HG02759 (cell line): ENCODE measurements around the gene C21orf91.

Source experiments
- ATAC-seq: cut with Tn5 transposase; IDR thresholded peaks from one replicate; pipeline ENCODE4 v1.9.1; 2021; ENCODE audit warnings: mild to moderate bottlenecking, moderate library complexity; ENCODE audit not compliant: unreplicated experiment

The C21orf91 gene

GRCh38 chr21:17819114-17819876 is at the start of gene C21orf91:
Gene C21orf91, minus strand, starts transcription at chr21:17819356. Its CDS starts 1,038 bp downstream, at chr21:17818318.
- ATAC-seq = peak; percentile 89

GRCh38 chr21:17866590-17866989 is 47.4 kb upstream of the C21orf91 start:
- no peak for ATAC-seq

GRCh38 chr21:17859661-17860060 is 40.5 kb upstream of the C21orf91 start:
- no peak for ATAC-seq

GRCh38 chr21:17858747-17859146 is 39.6 kb upstream of the C21orf91 start:
- ATAC-seq = no peak

DNA sequence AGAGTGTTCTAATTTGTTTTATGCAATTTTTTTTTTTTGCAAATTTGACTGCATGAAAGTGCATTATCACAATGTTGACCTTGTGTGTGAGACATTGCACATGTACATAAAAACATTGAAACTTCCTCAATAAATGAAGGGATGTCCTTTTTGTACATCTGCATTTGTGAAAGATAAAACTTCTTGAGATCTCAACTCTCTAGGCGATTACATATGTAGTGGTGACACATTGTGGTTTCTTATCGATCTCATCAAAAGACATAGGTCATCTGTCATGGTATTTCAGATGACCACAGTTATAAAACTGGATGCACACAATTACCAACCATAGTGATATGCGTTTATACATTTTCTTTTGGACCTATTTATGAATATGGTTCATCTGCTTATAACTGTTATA is 35.6 kb upstream of the C21orf91 start:
- no peak for ATAC-seq

GRCh38 chr21:17853393-17854275 is 34.5 kb upstream of the C21orf91 start:
- ATAC-seq = no peak

DNA sequence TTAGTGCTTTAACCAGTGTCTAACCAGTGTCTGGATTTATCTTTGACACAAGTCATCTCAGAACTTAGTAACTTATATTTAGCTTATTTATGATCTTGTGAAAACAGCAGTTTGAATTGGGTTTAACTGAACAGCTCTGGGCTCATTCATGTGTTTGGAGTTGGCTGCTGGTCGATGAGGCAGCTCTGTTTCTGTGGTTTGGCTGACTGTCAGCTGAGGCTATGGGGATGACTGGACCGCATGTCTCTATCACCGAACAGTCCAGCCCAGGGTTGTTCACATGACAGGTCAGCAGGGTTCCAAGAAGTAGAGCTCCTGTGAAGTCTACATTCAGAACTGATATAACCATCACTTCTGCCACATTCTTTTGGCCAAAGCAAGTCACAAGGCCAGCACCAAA is 29.1 kb upstream of the C21orf91 start:
- peak; percentile 97 for ATAC-seq

DNA sequence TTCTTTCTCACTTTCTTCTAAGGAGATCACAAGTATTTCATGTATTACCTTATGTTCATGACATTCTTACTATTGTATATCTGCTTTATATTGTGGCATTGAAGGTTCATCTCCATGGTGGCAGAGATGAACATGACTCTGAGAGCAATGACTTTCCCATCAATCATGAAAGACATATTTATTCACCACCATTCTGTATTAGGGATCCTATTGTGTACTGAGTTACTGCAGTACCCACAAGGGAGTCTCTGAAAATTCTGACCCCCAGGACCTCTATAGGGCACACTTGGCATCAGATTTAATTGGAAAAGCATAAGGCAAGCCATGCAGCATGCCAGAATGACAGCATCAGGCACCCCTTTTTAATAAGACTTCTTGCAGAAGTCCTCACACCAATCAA is 21.9 kb upstream of the C21orf91 start:
- ATAC-seq = no peak

GRCh38 chr21:17834639-17835354 is 15.6 kb upstream of the C21orf91 start:
- ATAC-seq = peak; percentile 58

GRCh38 chr21:17829472-17829871 is 10.3 kb upstream of the C21orf91 start:
- no peak for ATAC-seq

DNA sequence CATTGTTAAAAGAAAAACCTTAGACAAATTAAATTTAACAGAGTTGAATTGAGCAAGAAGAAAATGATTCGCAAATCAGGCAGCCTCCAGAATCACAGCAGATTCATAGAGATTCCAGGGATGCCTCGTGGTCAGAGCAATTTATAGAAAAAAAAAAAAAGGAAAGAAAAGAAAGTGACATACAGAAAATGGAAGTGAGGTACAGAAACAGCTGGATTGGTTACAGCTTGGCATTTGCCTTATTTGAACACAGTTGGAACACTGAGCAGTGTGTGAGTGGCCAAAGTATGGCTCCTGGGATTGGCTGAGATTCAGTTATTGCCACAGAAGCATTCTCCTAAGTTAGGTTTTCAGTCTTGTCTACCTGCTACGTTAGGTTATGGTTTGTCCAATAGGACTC is 9.1 kb upstream of the C21orf91 start:
- no peak for ATAC-seq

- ATAC-seq = no peak
Measured at GRCh38 chr21:17823846-17824245, 4.7 kb upstream of the C21orf91 start.

GRCh38 chr21:17821121-17821520 is 2.0 kb upstream of the C21orf91 start:
- no peak for ATAC-seq

GRCh38 chr21:17819877-17820229 is 697 bp upstream of the C21orf91 start:
- ATAC-seq = peak; percentile 62

- ATAC-seq = peak; percentile 22
Measured at GRCh38 chr21:17818186-17819113, 706 bp downstream of the C21orf91 start.

GRCh38 chr21:17813353-17813752 is 5.8 kb downstream of the C21orf91 start:
- no peak for ATAC-seq

GRCh38 chr21:17805966-17806365 is 13.2 kb downstream of the C21orf91 start:
- ATAC-seq = no peak

GRCh38 chr21:17803536-17803935 is 15.6 kb downstream of the C21orf91 start:
- no peak for ATAC-seq

- no peak for ATAC-seq
Measured at GRCh38 chr21:17802572-17802971, 16.6 kb downstream of the C21orf91 start.

- ATAC-seq = no peak
Measured at GRCh38 chr21:17799414-17800164, 19.6 kb downstream of the C21orf91 start.
